HCT116 (cell line): ENCODE measurements around the gene SCCPDH. TPM values are rescaled to one million over a fixed set of nuclear protein-coding genes. Genes with fewer than 3 reads are reported as not detected.

Experiments used
- ATAC-seq: fragments of 200-7000 bp; cut with Tn5 transposase; 2 replicates; pipeline ENCODE4 v1.9.1; 2020; ENCODE audit warnings: mild to moderate bottlenecking, moderate library complexity
- BruUV-seq: library from RNA; stranded (reverse); fragments of 400-500 nt; replicated peaks from 2 replicates; lab custom pipeline; 2021; lab: Mats Ljungman, UMichigan
- CTCF ChIA-PET: fragments of 300-600 bp; sonication (Branson Sonifier 250); formaldehyde crosslinking; loops from one replicate; lab custom pipeline; 2021; ENCODE audit warnings: antibody characterized with exemption; lab: Charles Lee
- POLR2A ChIA-PET: fragments of 300-600, 350-600 bp; sonication (Branson Sonifier 250); formaldehyde crosslinking; loops from one replicate; lab custom pipeline; 2021; ENCODE audit warnings: antibody characterized with exemption; lab: Charles Lee
- RAD21 ChIA-PET, 2 experiments: fragments of 300-600 bp; sonication (Branson Sonifier 250); formaldehyde crosslinking; loops; one replicate each; lab custom pipeline; 2023; ENCODE audit warnings: low total read pairs in 2 of 2; ENCODE audit not compliant: uncharacterized antibody in 2 of 2, unreplicated experiment in 2 of 2, low non-redundant PET in 1 of 2; lab: Charles Lee
- DNase-seq: peaks from one replicate; pipeline ENCODE4 v3.0.0-alpha.2; 2010; ENCODE audit warnings: low read depth, low spot score
- H2AFZ ChIP-seq: fragments of 200-600 bp; shearing (Covaris generic), sonication (generic); 2 replicates; pipeline ENCODE4 v1.6.1; 2017; ENCODE audit warnings: low read depth, mixed run types, mixed read lengths, antibody characterized with exemption, low read length; ENCODE audit not compliant: poor library complexity, severe bottlenecking
- H3K27ac ChIP-seq: 2 replicates; pipeline ENCODE4 v1.5.1; 2012; ENCODE audit warnings: low read depth, low read length
- H3K27me3 ChIP-seq: fragments of 200-600 bp; sonication (generic); 2 replicates; pipeline ENCODE4 v1.6.1; 2016; ENCODE audit warnings: mixed run types, low read length, mixed read lengths; ENCODE audit not compliant: insufficient read depth
- H3K36me3 ChIP-seq, 2 experiments: fragments of 200-500 bp in 1 of 2; fragments of 200-600 bp in 1 of 2; sonication (Bioruptor generic) in 1 of 2; sonication (generic) in 1 of 2; 2 replicates each; pipeline versions ENCODE4 v1.5.1 to v1.6.1; 2014 to 2016; ENCODE audit warnings: low read length in 2 of 2, inconsistent platforms in 1 of 2, mixed read lengths in 1 of 2, mixed run types in 1 of 2; ENCODE audit not compliant: insufficient read depth in 2 of 2, control insufficient read depth in 1 of 2
- H3K4me1 ChIP-seq, 2 experiments: fragments of 200-600 bp in 1 of 2; sonication (generic) in 1 of 2; 2 replicates each; pipeline versions ENCODE4 v1.5.1 to v1.6.1; 2012 to 2017; ENCODE audit warnings: low read length in 2 of 2, inconsistent platforms in 1 of 2, mild to moderate bottlenecking in 1 of 2, mixed read lengths in 1 of 2, mixed run types in 1 of 2, moderate library complexity in 1 of 2; ENCODE audit not compliant: insufficient read depth in 2 of 2, control insufficient read depth in 1 of 2
- H3K4me2 ChIP-seq: fragments of 200-600 bp; sonication (generic); 2 replicates; pipeline ENCODE4 v1.6.1; 2017; ENCODE audit warnings: mixed run types, low read length, mixed read lengths
- H3K4me3 ChIP-seq, 2 experiments: fragments of 200-600 bp in 1 of 2; sonication (generic) in 1 of 2; replicated peaks in 1 of 2; 2 replicates each; pipeline ENCODE4 v1.5.1; 2011 to 2016; ENCODE audit warnings: low read length in 2 of 2, control low read depth in 1 of 2, low read depth in 1 of 2, mild to moderate bottlenecking in 1 of 2, mixed read lengths in 1 of 2, mixed run types in 1 of 2
- H3K79me2 ChIP-seq: fragments of 200-600 bp; sonication (generic); 2 replicates; pipeline ENCODE4 v1.6.1; 2017; ENCODE audit warnings: mild to moderate bottlenecking, mixed run types, low read length, moderate library complexity, mixed read lengths; ENCODE audit not compliant: insufficient read depth
- H3K9ac ChIP-seq: fragments of 200-600 bp; sonication (generic); 2 replicates; pipeline ENCODE4 v1.6.1; 2016; ENCODE audit warnings: low read length, mixed read lengths
- H3K9me2 ChIP-seq: fragments of 200-600 bp; sonication (generic), shearing (Covaris generic); 2 replicates; pipeline ENCODE4 v1.6.1; 2017; ENCODE audit warnings: mixed run types, mild to moderate bottlenecking, moderate library complexity; ENCODE audit not compliant: insufficient read depth
- H3K9me3 ChIP-seq, 2 experiments: fragments of 200-500 bp in 1 of 2; fragments of 200-600 bp in 1 of 2; sonication (Bioruptor generic) in 1 of 2; sonication (generic) in 1 of 2; 2 replicates each; pipeline ENCODE4 v1.6.1; 2014 to 2017; ENCODE audit warnings: low read length in 2 of 2, mixed read lengths in 2 of 2, inconsistent platforms in 1 of 2, low read depth in 1 of 2, mild to moderate bottlenecking in 1 of 2, mixed run types in 1 of 2, moderate library complexity in 1 of 2; ENCODE audit not compliant: control insufficient read depth in 1 of 2, insufficient read depth in 1 of 2
- H4K20me1 ChIP-seq: fragments of 200-600 bp; sonication (generic), shearing (Covaris generic); 2 replicates; pipeline ENCODE4 v1.6.1; 2017; ENCODE audit warnings: mixed run types, mild to moderate bottlenecking, moderate library complexity; ENCODE audit not compliant: insufficient read depth
- CTCF ChIP-seq, 3 experiments: fragments of 200-600 bp in 1 of 3; sonication (generic) in 1 of 3; IDR thresholded peaks in 2 of 3; conservative IDR thresholded peaks in 1 of 3; 2 replicates each; pipeline ENCODE4 v1.5.1; 2012 to 2017; ENCODE audit warnings: low read depth in 2 of 3, low read length in 2 of 3, antibody characterized with exemption in 1 of 3, borderline replicate concordance in 1 of 3, control low read depth in 1 of 3, mild to moderate bottlenecking in 1 of 3, mixed read lengths in 1 of 3, mixed run types in 1 of 3, moderate library complexity in 1 of 3; ENCODE audit not compliant: insufficient read depth in 1 of 3
- EGR1 ChIP-seq: IDR thresholded peaks from 2 replicates; pipeline ENCODE4 v1.6.1; 2012; ENCODE audit warnings: low read depth
- FOSL1 ChIP-seq: IDR thresholded peaks from 2 replicates; pipeline ENCODE4 v1.6.1; 2012; ENCODE audit warnings: low read depth
- MAX ChIP-seq: IDR thresholded peaks from 2 replicates; pipeline ENCODE4 v1.6.1; 2012
- RAD21 ChIP-seq: IDR thresholded peaks from 2 replicates; pipeline ENCODE4 v1.6.1; 2012; ENCODE audit warnings: low read depth, mild to moderate bottlenecking
- REST ChIP-seq: IDR thresholded peaks from 2 replicates; pipeline ENCODE4 v1.6.1; 2012; ENCODE audit warnings: low read depth
- SIN3A ChIP-seq: IDR thresholded peaks from 2 replicates; pipeline ENCODE4 v1.6.1; 2012; ENCODE audit warnings: low read depth
- SP1 ChIP-seq: IDR thresholded peaks from 2 replicates; pipeline ENCODE4 v1.6.1; 2012; ENCODE audit warnings: low read depth
- YY1 ChIP-seq: IDR thresholded peaks from 2 replicates; pipeline ENCODE4 v1.6.1; 2011; ENCODE audit warnings: low read length, low read depth, moderate library complexity, mild to moderate bottlenecking; ENCODE audit not compliant: insufficient replicate concordance; ENCODE audit errors: extremely low read depth
- ZNF274 ChIP-seq: fragments of 200-500 bp; sonication (Bioruptor generic); IDR thresholded peaks from 2 replicates; pipeline ENCODE4 v1.6.1; 2014; ENCODE audit warnings: mild to moderate bottlenecking, low read depth, low read length, inconsistent platforms
- intact Hi-C: fragments of 100-400 bp; cut with micrococcal nuclease; formaldehyde crosslinking; loops from 2 replicates; pipeline ENCODE4 v1.10.0; 2022
- total RNA-seq: library from RNA; stranded (reverse); gene quantifications from one replicate; pipeline ENCODE4 v1.2.1, GENCODE V29; 2021; ENCODE audit not compliant: unreplicated experiment

SCCPDH gene
- total RNA-seq, 1 experiment from 2014 or later, result 0.30 TPM

GRCh38 chr1:246790364-246790763 lies 66.2 kb downstream of the SCCPDH start:
- CTCF ChIA-PET, result no interaction called here
- no peaks in the 10 kb centered on the region for H4K20me1 ChIP-seq
- POLR2A ChIA-PET, result no interaction called here
- H3K27me3 ChIP-seq, result no peaks in the 10 kb centered on the region
- ATAC-seq (no peak), DNase-seq (no peak)
- no peak overlapping the region for H3K27ac ChIP-seq
- H3K9me2 ChIP-seq, result no peaks in the 10 kb centered on the region
- no peaks in the 10 kb centered on the region for H3K36me3 ChIP-seq
- H3K4me1 ChIP-seq, result no peaks in the 10 kb centered on the region
- RAD21 ChIA-PET, result no interaction called here
- no TSS peak for BruUV-seq
- peaks cover 0 to 4% of the 10 kb centered on the region in 2 experiments; a peak in 2 of 4 replicates for H3K9me3 ChIP-seq
- H2AFZ ChIP-seq, result no peak overlapping the region
- TF ChIP-seq MAX (no peak), CTCF (IDR thresholded peaks at IDR 0.05 in 2 of 3, conservative IDR thresholded peaks at IDR 0.05 in 1 of 3; ENCODE audit: borderline replicate concordance in 1 of 3, insufficient read depth in 1 of 3, low read depth in 2 of 3, low read length in 2 of 3) (no peak), SP1 (no peak), REST (no peak), EGR1 (no peak), YY1 (no peak), RAD21 (no peak), ZNF274 (no peak), FOSL1 (no peak), SIN3A (no peak)
- no peak overlapping the region for H3K4me2 ChIP-seq
- H3K9ac ChIP-seq, result no peak overlapping the region
- intact Hi-C loops, result no loop called here
- no peak overlapping the region for H3K4me3 ChIP-seq
- H3K79me2 ChIP-seq, result no peaks in the 10 kb centered on the region
